Right renal pelvis (tissue), 4 donors: ENCODE data around the gene MAPK4. TPM values are rescaled to one million over a fixed set of nuclear protein-coding genes. Genes with fewer than 3 reads are reported as not detected.

ENCODE experiments used
- DNase-seq, 4 donors: peaks; one replicate each; pipeline ENCODE4 v3.0.0-alpha.2; 2013; ENCODE audit warnings: low read depth in 4 of 4, low spot score in 3 of 4, missing footprints in 1 of 4
- polyA plus RNA-seq, 4 donors: library from polyadenylated mRNA; unstranded; fragments of 120-200 nt; gene quantifications; one replicate each; pipeline ENCODE4 v1.2.1, GENCODE V29; 2013; ENCODE audit not compliant: insufficient read length in 4 of 4

The MAPK4 gene
- polyA plus RNA-seq, 4 donors, result 8.8 to 10.5 (median 10.1) TPM

GRCh38 chr18:50622865-50623393 is 63.0 kb downstream of the MAPK4 start:
- no peak for DNase-seq

GRCh38 chr18:50623694-50624352 is 63.9 kb downstream of the MAPK4 start:
- no peak for DNase-seq

- DNase-seq, result no peak
These were observed 65.1 kb downstream of the MAPK4 start for GRCh38 chr18:50624981-50625380.

- DNase-seq, result no peak
These were observed 66.4 kb downstream of the MAPK4 start for GRCh38 chr18:50626317-50626716.

GRCh38 chr18:50627594-50628532 is 68.0 kb downstream of the MAPK4 start:
- no peak for DNase-seq

GRCh38 chr18:50628533-50628905 is 68.6 kb downstream of the MAPK4 start:
- DNase-seq, result no peak

GRCh38 chr18:50629148-50629631 is 69.3 kb downstream of the MAPK4 start:
- peak in 2 of 4 donors; percentile 18 to 22 for DNase-seq

- DNase-seq, result no peak
These were observed 71.0 kb downstream of the MAPK4 start for GRCh38 chr18:50630895-50631294.

GRCh38 chr18:50632895-50633515 is 73.1 kb downstream of the MAPK4 start:
- DNase-seq, result no peak

- no peak for DNase-seq
These were observed 74.1 kb downstream of the MAPK4 start for GRCh38 chr18:50633992-50634391.

GRCh38 chr18:50636366-50637057 is 76.6 kb downstream of the MAPK4 start:
- no peak for DNase-seq

- no peak for DNase-seq
These were observed 78.4 kb downstream of the MAPK4 start for GRCh38 chr18:50638016-50638883.

GRCh38 chr18:50638884-50639420 is 79.1 kb downstream of the MAPK4 start:
- DNase-seq, result no peak

GRCh38 chr18:50639711-50640110 is 79.8 kb downstream of the MAPK4 start:
- no peak for DNase-seq

- no peak for DNase-seq
These were observed 82.6 kb downstream of the MAPK4 start for GRCh38 chr18:50642439-50642838.

- DNase-seq, result no peak
These were observed 84.3 kb downstream of the MAPK4 start for GRCh38 chr18:50644146-50644545.

GRCh38 chr18:50644807-50645206 is 84.9 kb downstream of the MAPK4 start:
- no peak for DNase-seq

- no peak for DNase-seq
These were observed 87.3 kb downstream of the MAPK4 start for GRCh38 chr18:50647237-50647636.

- DNase-seq, result no peak
These were observed 87.9 kb downstream of the MAPK4 start for GRCh38 chr18:50647792-50648191.
